ENCODE measurements around the gene ALOX15. TPM values are rescaled to one million over a fixed set of nuclear protein-coding genes. Genes with fewer than 3 reads are reported as not detected.
"Not testable (repeated sequence)": the region's sequence is repeated elsewhere in the genome, so short reads cannot be mapped to it uniquely, and the experiment has no call there.

Gene ALOX15
- total RNA-seq, 1 experiment from 2014 or later, result 0.38 TPM

DNA sequence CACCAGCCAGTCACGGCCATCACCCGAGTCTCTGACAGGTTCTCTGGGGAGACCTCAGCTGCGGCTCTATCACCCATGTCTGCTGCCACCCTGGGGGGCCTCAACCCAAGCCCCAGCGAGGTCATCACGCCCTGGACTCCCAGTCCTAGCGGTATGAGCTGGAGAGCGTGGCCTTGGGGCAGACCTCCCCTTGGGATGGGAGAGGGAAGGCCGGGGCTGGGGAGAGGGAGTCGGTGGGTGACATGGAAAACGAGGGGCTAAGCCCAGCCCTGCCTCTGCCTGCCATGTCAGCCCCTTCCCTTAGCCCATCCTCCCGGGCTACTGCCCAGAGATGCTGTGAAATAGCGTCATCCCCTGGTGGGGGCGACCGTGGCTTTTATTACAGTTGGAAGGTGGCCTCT lies 48.5 kb downstream of the ALOX15 start:
- TF ChIP-seq, protein P1, sequence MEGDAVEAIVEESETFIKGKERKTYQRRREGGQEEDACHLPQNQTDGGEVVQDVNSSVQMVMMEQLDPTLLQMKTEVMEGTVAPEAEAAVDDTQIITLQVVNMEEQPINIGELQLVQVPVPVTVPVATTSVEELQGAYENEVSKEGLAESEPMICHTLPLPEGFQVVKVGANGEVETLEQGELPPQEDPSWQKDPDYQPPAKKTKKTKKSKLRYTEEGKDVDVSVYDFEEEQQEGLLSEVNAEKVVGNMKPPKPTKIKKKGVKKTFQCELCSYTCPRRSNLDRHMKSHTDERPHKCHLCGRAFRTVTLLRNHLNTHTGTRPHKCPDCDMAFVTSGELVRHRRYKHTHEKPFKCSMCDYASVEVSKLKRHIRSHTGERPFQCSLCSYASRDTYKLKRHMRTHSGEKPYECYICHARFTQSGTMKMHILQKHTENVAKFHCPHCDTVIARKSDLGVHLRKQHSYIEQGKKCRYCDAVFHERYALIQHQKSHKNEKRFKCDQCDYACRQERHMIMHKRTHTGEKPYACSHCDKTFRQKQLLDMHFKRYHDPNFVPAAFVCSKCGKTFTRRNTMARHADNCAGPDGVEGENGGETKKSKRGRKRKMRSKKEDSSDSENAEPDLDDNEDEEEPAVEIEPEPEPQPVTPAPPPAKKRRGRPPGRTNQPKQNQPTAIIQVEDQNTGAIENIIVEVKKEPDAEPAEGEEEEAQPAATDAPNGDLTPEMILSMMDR (IDR thresholded peaks at IDR 0.05; ENCODE audit: unreplicated experiment), result no peak
- DNase-seq, result no peak
- Mint-ChIP-seq H3K36me3 (ENCODE audit: insufficient read depth, unreplicated experiment) (no peaks in the 10 kb centered on the region), H3K9me3 (ENCODE audit: low read depth, unreplicated experiment) (no peaks in the 10 kb centered on the region), H3K4me3 (ENCODE audit: low read depth, unreplicated experiment) (no peak overlapping the region), H3K4me1 (ENCODE audit: low read depth, unreplicated experiment) (no peaks in the 10 kb centered on the region), H3K27me3 (ENCODE audit: unreplicated experiment) (peaks cover 65% of the 10 kb centered on the region), H3K27ac (ENCODE audit: unreplicated experiment) (no peak overlapping the region)
- BruUV-seq (replicated peaks), result no TSS peak
- CTCF ChIA-PET, result interaction anchor here (0.6 kb wide), 1 partner anchor 26 kb away, joined by 3 read pairs; no protein-coding TSS in a partner anchor
- intact Hi-C loops (cut with micrococcal nuclease; ENCODE audit: unreplicated experiment), result no loop called here

DNA sequence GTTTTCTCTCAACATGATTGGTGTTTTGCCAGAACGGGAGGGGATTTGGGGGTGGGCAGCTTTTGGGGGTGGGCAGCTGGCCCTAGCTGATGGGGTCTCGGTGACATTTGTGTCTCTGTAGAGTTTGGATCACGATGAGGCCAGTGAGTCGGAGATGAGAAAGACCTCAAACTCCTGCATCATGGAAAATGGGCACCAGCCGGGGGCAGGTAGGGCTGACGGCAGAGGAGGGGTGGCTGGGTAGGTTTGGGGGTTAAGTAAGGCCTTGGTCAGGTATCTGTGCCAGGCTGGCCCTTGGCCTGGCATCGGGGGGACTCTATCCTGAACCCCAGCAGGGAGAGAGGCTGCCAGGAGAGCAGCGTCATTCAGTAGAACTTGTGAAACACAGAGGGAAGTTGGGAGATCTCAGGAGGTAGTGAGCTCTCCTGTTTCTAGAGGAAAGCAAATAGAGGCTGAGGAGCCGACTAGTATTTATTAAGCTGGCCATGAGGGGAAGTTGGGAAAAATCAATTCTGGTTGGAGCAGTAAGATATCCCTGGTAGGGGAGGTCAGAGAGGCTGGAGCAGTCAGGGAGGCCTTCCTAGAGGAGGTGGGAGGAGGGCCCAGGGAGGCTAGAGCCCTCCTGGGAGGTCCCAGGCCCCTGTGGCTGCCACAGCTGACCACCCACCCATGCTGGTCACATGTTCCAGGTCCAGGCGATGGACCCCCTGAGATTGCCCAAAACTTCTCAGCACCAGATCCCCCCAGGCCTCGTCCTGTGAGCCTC lies 49.1 kb downstream of the ALOX15 start:
- intact Hi-C loops (cut with micrococcal nuclease; ENCODE audit: unreplicated experiment), result no loop called here
- Mint-ChIP-seq H3K9me3 (ENCODE audit: low read depth, unreplicated experiment) (no peaks in the 10 kb centered on the region), H3K27ac (ENCODE audit: unreplicated experiment) (no peak overlapping the region), H3K36me3 (ENCODE audit: insufficient read depth, unreplicated experiment) (no peaks in the 10 kb centered on the region), H3K4me3 (ENCODE audit: low read depth, unreplicated experiment) (no peak overlapping the region), H3K4me1 (ENCODE audit: low read depth, unreplicated experiment) (no peaks in the 10 kb centered on the region), H3K27me3 (ENCODE audit: unreplicated experiment) (peaks cover 65% of the 10 kb centered on the region)
- no TSS peak for BruUV-seq (replicated peaks)
- CTCF ChIA-PET, result interaction anchor here (0.6 kb wide), 1 partner anchor 25 kb away, joined by 3 read pairs; no protein-coding TSS in a partner anchor
- TF ChIP-seq, protein P1 (IDR thresholded peaks at IDR 0.05; ENCODE audit: unreplicated experiment), result no peak
- DNase-seq, result no peak

- Mint-ChIP-seq H3K4me1 (ENCODE audit: low read depth, unreplicated experiment) (no peaks in the 10 kb centered on the region), H3K9me3 (ENCODE audit: low read depth, unreplicated experiment) (no peaks in the 10 kb centered on the region), H3K4me3 (ENCODE audit: low read depth, unreplicated experiment) (no peak overlapping the region), H3K27ac (ENCODE audit: unreplicated experiment) (no peak overlapping the region), H3K36me3 (ENCODE audit: insufficient read depth, unreplicated experiment) (no peaks in the 10 kb centered on the region), H3K27me3 (ENCODE audit: unreplicated experiment) (peaks cover 65% of the 10 kb centered on the region)
- BruUV-seq (replicated peaks), result no TSS peak
- no peak for DNase-seq
- CTCF ChIA-PET, result no interaction called here
- TF ChIP-seq, protein P1 (IDR thresholded peaks at IDR 0.05; ENCODE audit: unreplicated experiment), result no peak
- intact Hi-C loops (cut with micrococcal nuclease; ENCODE audit: unreplicated experiment), result no loop called here
Observed at GRCh38 chr17:4591529-4591928, 49.9 kb downstream of the ALOX15 start.

GRCh38 chr17:4590981-4591453 lies 50.5 kb downstream of the ALOX15 start:
- BruUV-seq (replicated peaks), result no TSS peak
- Mint-ChIP-seq H3K4me1 (ENCODE audit: low read depth, unreplicated experiment) (no peaks in the 10 kb centered on the region), H3K36me3 (ENCODE audit: insufficient read depth, unreplicated experiment) (no peaks in the 10 kb centered on the region), H3K27me3 (ENCODE audit: unreplicated experiment) (peaks cover 70% of the 10 kb centered on the region), H3K9me3 (ENCODE audit: low read depth, unreplicated experiment) (no peaks in the 10 kb centered on the region), H3K4me3 (ENCODE audit: low read depth, unreplicated experiment) (no peak overlapping the region), H3K27ac (ENCODE audit: unreplicated experiment) (no peak overlapping the region)
- CTCF ChIA-PET, result no interaction called here
- intact Hi-C loops (cut with micrococcal nuclease; ENCODE audit: unreplicated experiment), result no loop called here
- TF ChIP-seq, protein P1 (IDR thresholded peaks at IDR 0.05; ENCODE audit: unreplicated experiment), result no peak
- DNase-seq, result no peak

DNA sequence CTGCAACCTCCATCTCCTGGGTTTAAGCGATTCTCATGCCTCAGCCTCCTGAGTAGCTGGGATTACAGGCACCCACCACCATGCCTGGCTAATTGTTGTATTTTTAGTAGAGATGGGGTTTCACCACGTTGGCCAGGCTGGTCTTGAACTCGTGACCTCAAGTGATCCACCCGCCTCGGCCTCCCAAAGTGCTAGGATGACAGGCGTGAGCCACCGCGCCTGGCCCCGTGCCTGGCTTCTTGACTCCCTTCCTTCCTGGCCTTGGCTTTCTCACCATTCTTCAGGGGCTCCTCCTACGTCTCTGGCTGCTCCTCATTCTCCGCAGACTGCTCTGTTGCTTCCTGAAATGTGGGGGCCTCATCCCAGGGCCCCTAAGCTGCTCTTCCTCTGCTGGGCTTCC lies 51.4 kb downstream of the ALOX15 start:
- H3K9me3 Mint-ChIP-seq (ENCODE audit: low read depth, unreplicated experiment), result not testable (repeated sequence)

More for the DNA sequence above, 51.4 kb downstream of the ALOX15 start:
- H3K27ac Mint-ChIP-seq (ENCODE audit: unreplicated experiment); BruUV-seq (replicated peaks); DNase-seq; H3K36me3 Mint-ChIP-seq (ENCODE audit: insufficient read depth, unreplicated experiment); H3K4me1 Mint-ChIP-seq (ENCODE audit: low read depth, unreplicated experiment); CTCF ChIA-PET; H3K4me3 Mint-ChIP-seq (ENCODE audit: low read depth, unreplicated experiment); intact Hi-C loops (cut with micrococcal nuclease; ENCODE audit: unreplicated experiment): not testable (repeated sequence)
- H3K27me3 Mint-ChIP-seq (ENCODE audit: unreplicated experiment), result peaks cover 80% of the 10 kb centered on the region
